ENCODE results near the gene VPS9D1.

Gene VPS9D1

DNA sequence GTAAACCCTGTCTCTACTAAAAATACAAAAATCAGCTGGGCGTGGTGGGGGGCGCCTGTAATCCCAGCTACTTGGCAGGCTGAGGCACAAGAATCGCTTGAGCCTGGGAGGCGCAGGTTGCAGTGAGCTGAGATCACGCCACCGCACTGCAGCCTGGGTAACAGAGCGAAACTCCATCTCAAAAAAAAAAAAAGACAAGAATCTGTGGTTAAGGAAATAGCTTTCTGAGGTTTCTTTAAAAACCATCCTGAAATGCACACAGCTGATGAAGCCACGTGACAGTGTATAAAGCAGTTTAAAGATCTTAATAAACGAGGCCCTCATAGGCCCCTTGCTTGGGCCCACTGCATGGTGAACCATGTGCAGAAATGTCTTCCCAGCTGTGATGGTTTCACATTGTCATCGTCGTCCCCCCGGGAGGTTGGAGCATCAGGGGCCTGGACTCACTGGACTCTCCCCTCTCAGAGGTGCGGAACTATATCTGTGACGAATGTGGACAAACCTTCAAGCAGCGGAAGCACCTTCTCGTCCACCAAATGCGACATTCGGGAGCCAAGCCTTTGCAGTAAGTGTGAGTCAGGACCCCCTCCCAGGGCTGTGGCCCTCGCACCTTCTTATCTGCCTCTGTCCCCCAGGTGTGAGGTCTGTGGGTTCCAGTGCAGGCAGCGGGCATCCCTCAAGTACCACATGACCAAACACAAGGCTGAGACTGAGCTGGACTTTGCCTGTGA lies 16.8 kb upstream of the VPS9D1 start:
- Histone ChIP-seq H3K27me3 (no peaks in the 10 kb centered on the region), H3K9me3 (no peaks in the 10 kb centered on the region), H3K36me3 (peaks cover 64 to 90% (median 80%) of the 10 kb centered on the region in 3 donors), H3K4me1 (no peaks in the 10 kb centered on the region), H3K27ac (no peak overlapping the region), H3K4me3 (no peak overlapping the region)
- intact Hi-C loops (cut with DNase I; ENCODE audit: low total_unique reads) = no loop called here
- no peak for DNase-seq
- TF ChIP-seq, protein P1, sequence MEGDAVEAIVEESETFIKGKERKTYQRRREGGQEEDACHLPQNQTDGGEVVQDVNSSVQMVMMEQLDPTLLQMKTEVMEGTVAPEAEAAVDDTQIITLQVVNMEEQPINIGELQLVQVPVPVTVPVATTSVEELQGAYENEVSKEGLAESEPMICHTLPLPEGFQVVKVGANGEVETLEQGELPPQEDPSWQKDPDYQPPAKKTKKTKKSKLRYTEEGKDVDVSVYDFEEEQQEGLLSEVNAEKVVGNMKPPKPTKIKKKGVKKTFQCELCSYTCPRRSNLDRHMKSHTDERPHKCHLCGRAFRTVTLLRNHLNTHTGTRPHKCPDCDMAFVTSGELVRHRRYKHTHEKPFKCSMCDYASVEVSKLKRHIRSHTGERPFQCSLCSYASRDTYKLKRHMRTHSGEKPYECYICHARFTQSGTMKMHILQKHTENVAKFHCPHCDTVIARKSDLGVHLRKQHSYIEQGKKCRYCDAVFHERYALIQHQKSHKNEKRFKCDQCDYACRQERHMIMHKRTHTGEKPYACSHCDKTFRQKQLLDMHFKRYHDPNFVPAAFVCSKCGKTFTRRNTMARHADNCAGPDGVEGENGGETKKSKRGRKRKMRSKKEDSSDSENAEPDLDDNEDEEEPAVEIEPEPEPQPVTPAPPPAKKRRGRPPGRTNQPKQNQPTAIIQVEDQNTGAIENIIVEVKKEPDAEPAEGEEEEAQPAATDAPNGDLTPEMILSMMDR (IDR thresholded peaks at IDR 0.05) = no peak

DNA sequence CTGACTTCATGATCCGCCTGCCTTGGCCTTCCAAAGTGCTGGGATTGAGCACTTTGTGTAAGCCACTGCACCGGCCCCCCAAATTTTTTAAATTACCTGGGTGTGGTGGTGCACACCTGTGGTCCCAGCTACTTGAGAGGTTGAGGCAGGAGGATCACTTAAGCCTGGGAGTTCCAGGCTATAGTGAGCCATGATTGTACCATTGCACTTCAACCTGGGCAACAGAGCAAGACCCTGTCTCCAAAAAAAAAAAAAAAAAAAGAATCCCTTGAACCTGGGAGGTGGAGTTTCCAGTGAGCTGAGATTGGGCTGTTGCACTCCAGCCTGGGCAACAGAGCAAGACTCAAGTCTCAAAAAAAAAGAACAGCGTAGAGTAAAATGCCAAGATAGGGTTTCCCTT lies 15.9 kb upstream of the VPS9D1 start:
- peaks cover 72 to 100% (median 89%) of the 10 kb centered on the region in 3 donors for H3K36me3 ChIP-seq
- intact Hi-C loops (cut with DNase I; ENCODE audit: low total_unique reads) = no loop called here

DNA sequence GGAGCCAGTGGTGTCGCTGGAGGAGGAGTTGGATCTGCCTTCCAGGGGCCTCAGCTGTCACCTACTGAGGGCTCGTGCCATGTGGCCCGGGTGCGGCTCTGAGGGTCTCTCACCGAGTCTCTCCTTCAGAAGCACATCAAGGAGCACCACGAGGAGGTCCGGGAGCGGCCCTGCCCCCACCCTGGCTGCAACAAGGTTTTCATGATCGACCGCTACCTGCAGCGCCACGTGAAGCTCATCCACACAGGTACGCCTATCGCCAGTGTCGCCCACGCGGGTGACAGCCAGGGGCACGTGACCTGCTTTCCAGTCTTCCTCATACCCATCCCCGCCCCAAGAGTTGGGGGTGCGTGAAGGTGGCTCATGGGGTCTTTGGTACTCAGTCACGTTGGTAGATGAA lies 13.1 kb upstream of the VPS9D1 start:
- intact Hi-C loops (cut with DNase I; ENCODE audit: low total_unique reads) = no loop called here
- no peak overlapping the region for H3K27ac ChIP-seq
- H3K27me3 ChIP-seq = no peaks in the 10 kb centered on the region
- TF ChIP-seq, protein P1 (IDR thresholded peaks at IDR 0.05) = no peak
- peaks cover 89 to 100% (median 98%) of the 10 kb centered on the region in 3 donors for H3K36me3 ChIP-seq
- no peaks in the 10 kb centered on the region for H3K4me1 ChIP-seq
- no peaks in the 10 kb centered on the region for H3K9me3 ChIP-seq
- no peak for DNase-seq
- no peak overlapping the region for H3K4me3 ChIP-seq

More for the DNA sequence above, 15.9 kb upstream of the VPS9D1 start:
- TF ChIP-seq, protein P1 (IDR thresholded peaks at IDR 0.05) = no peak
- no peaks in the 10 kb centered on the region for H3K9me3 ChIP-seq
- DNase-seq = no peak
- H3K4me3 ChIP-seq = no peak overlapping the region
- no peaks in the 10 kb centered on the region for H3K4me1 ChIP-seq
- no peaks in the 10 kb centered on the region for H3K27me3 ChIP-seq
- no peak overlapping the region for H3K27ac ChIP-seq

DNA sequence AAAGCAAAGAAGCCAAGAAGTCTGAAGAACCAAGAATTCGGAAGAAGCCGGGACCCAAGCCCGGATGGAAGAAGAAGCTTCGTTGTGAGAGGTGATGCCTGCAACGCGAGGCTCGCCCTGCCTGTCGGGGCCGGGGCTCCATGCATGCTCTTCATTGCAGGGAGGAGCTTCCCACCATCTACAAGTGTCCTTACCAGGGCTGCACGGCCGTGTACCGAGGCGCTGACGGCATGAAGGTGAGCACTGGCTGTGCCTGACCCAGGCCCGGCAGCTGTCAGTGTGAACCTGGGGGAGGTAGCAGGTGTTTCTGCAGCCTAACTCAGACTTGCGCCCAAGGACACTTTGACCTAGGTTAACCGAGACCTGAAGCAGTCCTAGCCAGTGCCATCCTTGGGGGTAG lies 12.6 kb upstream of the VPS9D1 start:
- Histone ChIP-seq H3K9me3 (no peaks in the 10 kb centered on the region), H3K36me3 (peaks cover 87 to 98% (median 95%) of the 10 kb centered on the region in 3 donors), H3K27me3 (no peaks in the 10 kb centered on the region), H3K4me3 (no peak overlapping the region), H3K4me1 (no peaks in the 10 kb centered on the region), H3K27ac (no peak overlapping the region)
- no peak for DNase-seq
- TF ChIP-seq, protein P1 (IDR thresholded peaks at IDR 0.05) = no peak
- intact Hi-C loops (cut with DNase I; ENCODE audit: low total_unique reads) = no loop called here

DNA sequence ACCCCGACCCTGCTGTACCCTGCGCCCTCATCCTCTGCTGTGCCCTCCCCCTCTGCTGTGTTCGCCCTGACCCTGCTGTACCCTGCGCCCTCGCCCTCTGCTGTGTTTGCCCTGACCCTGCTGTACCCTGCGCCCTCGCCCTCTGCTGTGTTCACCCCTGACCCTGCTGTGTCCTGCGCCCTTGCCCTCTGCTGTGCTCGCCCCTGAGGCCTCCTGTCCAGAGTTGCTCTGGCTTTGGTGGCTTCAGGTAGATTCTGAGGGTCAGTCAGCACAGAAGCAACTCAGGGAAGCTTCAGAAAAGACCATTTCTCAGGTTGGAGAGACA lies 12.2 kb upstream of the VPS9D1 start:
- no peak overlapping the region for H3K27ac ChIP-seq
- TF ChIP-seq, protein P1 (IDR thresholded peaks at IDR 0.05) = no peak
- no peaks in the 10 kb centered on the region for H3K4me1 ChIP-seq
- no peak for DNase-seq
- peaks cover 85 to 97% (median 94%) of the 10 kb centered on the region in 3 donors for H3K36me3 ChIP-seq
- no peaks in the 10 kb centered on the region for H3K27me3 ChIP-seq
- intact Hi-C loops (cut with DNase I; ENCODE audit: low total_unique reads) = no loop called here
- no peaks in the 10 kb centered on the region for H3K9me3 ChIP-seq
- no peak overlapping the region for H3K4me3 ChIP-seq

All from tibial artery (tissue), 4 donors.